NCI-H2107 treated with DMSO at 0.1 percent for 48 hours (cell line): ENCODE results near the gene AKR1B1.
"Not testable (repeated sequence)": the region's sequence is repeated elsewhere in the genome, so short reads cannot be mapped to it uniquely, and the experiment has no call there.

Source experiments
- DNase-seq: peaks from one replicate; lab custom pipeline; 2025; ENCODE audit not compliant: unreplicated experiment; lab: John Stamatoyannopoulos, UW

Gene AKR1B1

GRCh38 chr7:134458806-134459698 is at the start of gene AKR1B1:
AKR1B1 (minus strand) TSS chr7:134459100; CDS start chr7:134459062, 38 bp downstream.
- peak; percentile 85 for DNase-seq

- DNase-seq = no peak
Observed at GRCh38 chr7:134505856-134506255, 47.0 kb upstream of the AKR1B1 start.

- DNase-seq = no peak
Observed at GRCh38 chr7:134504660-134505164, 45.8 kb upstream of the AKR1B1 start.

GRCh38 chr7:134502463-134503371 is 43.8 kb upstream of the AKR1B1 start:
- no peak for DNase-seq

GRCh38 chr7:134500982-134501381 is 42.1 kb upstream of the AKR1B1 start:
- no peak for DNase-seq

GRCh38 chr7:134500406-134500805 is 41.5 kb upstream of the AKR1B1 start:
- DNase-seq = no peak

- no peak for DNase-seq
Observed at GRCh38 chr7:134495546-134495945, 36.6 kb upstream of the AKR1B1 start.

- DNase-seq = no peak
Observed at GRCh38 chr7:134493091-134493490, 34.2 kb upstream of the AKR1B1 start.

- DNase-seq = not testable (repeated sequence)
Observed at GRCh38 chr7:134487721-134488120, 28.8 kb upstream of the AKR1B1 start.

GRCh38 chr7:134485203-134485602 is 26.3 kb upstream of the AKR1B1 start:
- DNase-seq = no peak

GRCh38 chr7:134483296-134483695 is 24.4 kb upstream of the AKR1B1 start:
- DNase-seq = no peak

- no peak for DNase-seq
Observed at GRCh38 chr7:134482858-134483257, 24.0 kb upstream of the AKR1B1 start.

GRCh38 chr7:134481167-134481566 is 22.3 kb upstream of the AKR1B1 start:
- DNase-seq = no peak

GRCh38 chr7:134480730-134481129 is 21.8 kb upstream of the AKR1B1 start:
- no peak for DNase-seq

GRCh38 chr7:134480202-134480601 is 21.3 kb upstream of the AKR1B1 start:
- DNase-seq = no peak

- DNase-seq = no peak
Observed at GRCh38 chr7:134478707-134479106, 19.8 kb upstream of the AKR1B1 start.

- DNase-seq = no peak
Observed at GRCh38 chr7:134477954-134478353, 19.1 kb upstream of the AKR1B1 start.

GRCh38 chr7:134476044-134476443 is 17.1 kb upstream of the AKR1B1 start:
- DNase-seq = no peak

GRCh38 chr7:134474828-134475227 is 15.9 kb upstream of the AKR1B1 start:
- no peak for DNase-seq

- DNase-seq = no peak
Observed at GRCh38 chr7:134473861-134474291, 15.0 kb upstream of the AKR1B1 start.

GRCh38 chr7:134472572-134473244 is 13.8 kb upstream of the AKR1B1 start:
- DNase-seq = no peak
